ENCODE data around the gene GTF3C5.

GTF3C5 gene

GRCh38 chr9:133105461-133105770 lies 74.6 kb downstream of the GTF3C5 start:
- no peak for DNase-seq (ENCODE audit: extremely low read depth, insufficient read length)
- Histone ChIP-seq H3K27me3 (replicated peaks; ENCODE audit: control insufficient read depth, insufficient read depth, low read length) (no peaks in the 10 kb centered on the region), H3K4me3 (replicated peaks; ENCODE audit: low read depth, low read length) (no peak overlapping the region), H3K36me3 (ENCODE audit: control insufficient read depth, insufficient read depth, low read length) (peaks cover 65% of the 10 kb centered on the region)
- TF ChIP-seq CTCF (IDR thresholded peaks at IDR 0.05; ENCODE audit: insufficient read depth, low read length, poor library complexity, severe bottlenecking), result no peak

GRCh38 chr9:133106511-133107244 lies 75.9 kb downstream of the GTF3C5 start:
- no peak for TF ChIP-seq CTCF (IDR thresholded peaks at IDR 0.05; ENCODE audit: insufficient read depth, low read length, poor library complexity, severe bottlenecking)
- no peak for DNase-seq (ENCODE audit: extremely low read depth, insufficient read length)
- H3K36me3 ChIP-seq (ENCODE audit: control insufficient read depth, insufficient read depth, low read length), result peaks cover 56% of the 10 kb centered on the region
- H3K27me3 ChIP-seq (replicated peaks; ENCODE audit: control insufficient read depth, insufficient read depth, low read length), result no peaks in the 10 kb centered on the region
- no peak overlapping the region for H3K4me3 ChIP-seq (replicated peaks; ENCODE audit: low read depth, low read length)

GRCh38 chr9:133107245-133107722 lies 76.5 kb downstream of the GTF3C5 start:
- Histone ChIP-seq H3K36me3 (ENCODE audit: control insufficient read depth, insufficient read depth, low read length) (peaks cover 54% of the 10 kb centered on the region), H3K27me3 (replicated peaks; ENCODE audit: control insufficient read depth, insufficient read depth, low read length) (no peaks in the 10 kb centered on the region), H3K4me3 (replicated peaks; ENCODE audit: low read depth, low read length) (no peak overlapping the region)
- no peak for DNase-seq (ENCODE audit: extremely low read depth, insufficient read length)
- no peak for TF ChIP-seq CTCF (IDR thresholded peaks at IDR 0.05; ENCODE audit: insufficient read depth, low read length, poor library complexity, severe bottlenecking)

All from GM06990 (cell line).